Limb (tissue), 2 donors: Measurements from ENCODE around the gene MACROD2.

Experiments used
- DNase-seq, 2 donors: peaks; one replicate each; pipeline ENCODE4 v3.0.0-alpha.2; 2016; ENCODE audit errors: extremely low spot score in 2 of 2

Gene MACROD2

DNA sequence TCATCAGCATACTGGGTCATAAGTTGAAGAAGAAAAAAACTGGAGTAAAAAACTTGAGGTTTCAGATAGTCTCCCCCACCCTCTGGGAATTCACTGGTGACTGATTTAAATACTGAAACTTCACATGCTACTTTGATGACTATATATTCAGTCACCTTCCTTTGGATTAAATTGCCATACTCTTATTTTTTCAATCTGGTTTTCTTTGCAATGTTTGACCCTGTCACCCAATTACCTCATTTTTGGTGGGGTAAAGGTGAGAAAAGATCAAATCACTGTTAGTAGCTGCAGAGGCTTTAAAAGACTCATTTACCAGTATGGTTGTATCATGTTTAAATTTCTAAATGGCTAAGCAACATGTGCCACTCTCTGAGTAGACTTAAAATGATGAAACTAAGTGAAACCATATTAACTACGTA, 1204.8 kb downstream of the MACROD2 start:
- no peak for DNase-seq

DNA sequence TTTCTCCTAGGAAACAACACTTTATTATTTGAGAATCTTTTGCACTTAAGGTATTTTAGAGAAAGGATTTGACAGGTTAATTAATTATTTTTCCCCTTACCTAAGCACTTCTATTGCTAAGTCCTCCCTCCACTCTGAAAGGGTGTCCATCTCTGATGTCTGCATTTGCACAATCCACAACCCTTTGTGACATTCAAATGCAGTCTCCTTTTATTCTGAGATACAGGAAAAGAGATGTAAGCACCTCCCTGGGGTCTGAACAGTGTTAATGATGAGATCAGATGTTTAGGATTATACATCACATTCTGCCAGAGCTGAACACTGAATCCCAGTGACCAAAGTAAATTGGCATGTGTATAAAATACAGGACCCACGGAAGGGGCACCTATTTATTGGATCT, 1206.3 kb downstream of the MACROD2 start:
- no peak for DNase-seq

DNA sequence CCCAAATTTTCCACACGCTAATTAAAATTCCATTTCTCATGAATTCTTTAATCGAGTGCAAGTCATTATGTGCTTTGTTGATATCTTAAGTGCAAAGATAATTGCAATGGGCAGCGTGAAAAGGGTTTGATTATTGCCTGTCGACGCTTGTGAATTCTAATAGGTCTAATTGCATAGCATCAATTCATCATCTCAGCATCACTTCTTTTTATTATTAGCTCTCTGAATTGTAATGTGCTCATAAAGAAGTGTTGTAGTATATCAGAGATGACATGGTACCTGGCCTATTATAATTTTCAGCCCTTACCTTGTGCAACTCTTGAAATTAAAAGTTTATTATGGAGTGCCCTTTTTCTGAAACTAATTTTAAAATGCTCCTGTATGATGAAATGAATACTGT, 1208.9 kb downstream of the MACROD2 start:
- DNase-seq = no peak

DNA sequence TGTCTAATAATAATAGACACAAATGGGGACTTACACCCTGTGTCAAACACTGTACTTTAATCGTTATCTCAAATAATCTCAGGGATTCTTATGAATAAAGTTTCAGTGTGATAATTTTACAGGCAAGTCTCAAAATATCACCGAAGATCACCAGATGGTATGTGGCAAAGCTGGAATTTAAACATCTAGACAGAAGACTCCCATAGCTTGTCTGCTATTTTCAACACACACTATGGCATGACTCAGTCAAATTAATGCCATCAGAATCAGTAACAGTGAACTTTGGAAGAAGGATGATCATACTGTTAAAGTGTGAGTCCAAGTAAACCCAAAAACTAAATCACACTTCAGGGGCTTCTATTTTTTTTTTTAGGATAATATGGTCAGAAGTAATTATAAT, 1209.7 kb downstream of the MACROD2 start:
- no peak for DNase-seq

DNA sequence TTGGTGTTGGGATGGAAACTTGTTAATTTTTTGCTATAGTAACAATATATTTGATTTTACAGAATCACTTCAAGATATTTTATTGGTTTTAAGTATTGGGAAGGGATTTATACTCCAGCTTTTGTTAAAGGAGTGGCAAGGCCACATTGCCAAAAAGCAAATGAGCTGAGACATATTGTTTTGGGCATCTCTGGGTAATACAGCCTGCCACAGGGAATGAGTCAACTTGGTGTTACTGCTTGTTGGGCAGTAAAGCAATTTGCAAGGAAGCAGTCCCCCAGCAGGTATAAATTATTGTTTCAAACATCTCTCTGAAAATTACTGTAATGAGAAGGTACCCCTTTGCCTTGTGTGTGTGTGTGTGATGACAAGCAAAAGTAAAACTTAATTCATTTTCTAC, 1210.4 kb downstream of the MACROD2 start:
- DNase-seq = no peak

DNA sequence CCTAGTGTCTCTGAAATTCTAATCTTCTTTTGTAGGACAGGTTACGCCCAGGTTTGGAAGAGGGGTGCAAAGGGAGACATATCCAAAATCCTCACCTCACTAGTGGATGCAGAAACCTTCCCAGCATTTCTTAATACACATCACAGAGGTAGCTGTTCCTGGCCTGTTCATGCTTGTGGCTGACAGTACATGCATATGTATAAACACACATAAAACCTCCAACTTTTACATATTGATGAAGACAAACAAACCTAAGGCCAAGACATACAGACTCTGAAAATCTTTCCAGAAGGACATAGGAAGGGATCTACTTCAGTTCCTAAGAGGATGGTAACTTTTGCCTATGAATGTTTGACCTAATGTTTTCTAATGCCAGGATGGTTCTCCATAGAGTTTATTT, 1214.2 kb downstream of the MACROD2 start:
- no peak for DNase-seq

DNA sequence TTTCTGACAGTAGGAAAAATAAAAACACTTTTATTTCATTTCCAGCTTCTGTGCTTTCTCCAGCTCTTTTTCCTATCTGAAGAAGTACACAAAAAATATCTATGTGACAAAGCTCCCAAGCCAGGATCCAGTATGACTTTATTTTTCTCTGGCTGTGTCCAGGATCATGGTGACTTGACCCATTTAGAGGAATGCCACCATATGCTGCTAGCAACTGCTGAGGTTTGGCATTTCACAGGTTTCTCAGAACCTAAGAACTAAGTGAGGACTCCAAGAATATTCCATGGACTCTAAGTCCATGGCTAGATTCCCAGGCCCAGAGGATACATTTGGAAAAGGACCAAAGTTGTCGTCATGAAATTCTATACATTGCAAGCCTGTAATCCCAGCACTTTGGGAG, 1218.7 kb downstream of the MACROD2 start:
- DNase-seq = no peak

DNA sequence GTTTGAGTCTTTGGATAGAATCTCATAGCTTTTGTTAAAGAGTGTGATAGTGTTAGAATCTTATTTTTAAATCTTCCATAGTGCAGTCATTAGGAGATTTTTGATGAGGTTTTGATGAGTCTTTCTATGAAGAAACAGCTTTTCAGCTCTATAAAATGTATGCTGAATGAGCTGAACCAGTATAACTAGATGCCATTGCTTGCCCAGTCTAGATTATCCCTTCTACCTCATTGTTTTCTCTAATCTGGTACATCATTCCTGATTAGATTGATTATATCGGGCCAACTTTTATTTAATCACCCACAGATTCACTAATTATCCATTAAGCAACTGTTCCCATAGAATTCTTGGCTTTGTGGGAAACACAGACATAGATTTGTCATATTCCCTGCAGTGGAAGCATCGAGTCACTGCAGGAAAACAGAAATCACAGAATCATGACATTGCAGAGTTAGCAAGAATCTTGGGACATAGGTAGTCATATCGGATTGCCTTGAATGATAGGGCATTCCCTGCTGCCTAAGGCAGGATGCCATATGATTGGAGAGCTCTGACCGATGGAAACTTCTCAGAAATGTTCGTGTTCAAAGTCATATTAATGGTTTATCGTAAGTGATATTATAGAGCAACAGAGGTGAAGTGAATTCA, 1224.8 kb downstream of the MACROD2 start:
- no peak for DNase-seq

DNA sequence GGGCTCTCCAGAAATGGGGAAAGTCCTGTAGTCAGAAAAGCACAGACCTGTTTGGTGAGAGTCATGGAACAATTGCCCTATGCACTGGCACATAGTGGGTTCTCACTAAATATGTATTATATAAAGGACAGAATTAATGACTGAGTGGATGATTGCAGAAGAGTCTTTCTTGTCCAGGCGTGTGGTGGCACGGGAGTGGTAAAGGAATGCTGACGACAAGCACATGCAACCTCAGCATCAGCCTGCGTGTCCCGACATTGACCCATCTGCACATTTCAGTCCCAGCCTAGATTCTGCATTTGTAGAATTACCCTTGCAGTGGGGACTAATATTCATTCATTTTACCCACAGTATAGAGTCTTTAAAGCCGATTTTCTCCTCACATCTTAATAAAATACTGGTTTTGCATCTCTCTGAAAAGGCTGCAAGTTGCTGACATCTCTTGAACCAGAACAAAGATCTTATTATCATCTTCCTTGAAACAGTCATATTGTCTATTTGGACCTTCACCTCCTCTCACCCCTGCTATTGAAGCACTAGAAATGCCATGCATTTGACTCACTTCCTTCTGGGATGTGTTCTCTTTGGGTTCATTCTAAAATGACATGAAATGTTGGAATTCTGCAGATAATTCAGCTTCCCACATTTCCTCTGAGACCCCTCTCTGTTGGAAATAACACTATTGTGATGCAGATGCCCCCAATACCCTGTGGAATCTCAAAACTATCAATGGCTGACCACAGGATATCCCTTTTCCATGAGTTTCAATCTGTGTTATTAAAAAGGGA, 1225.7 kb downstream of the MACROD2 start:
- DNase-seq = no peak

DNA sequence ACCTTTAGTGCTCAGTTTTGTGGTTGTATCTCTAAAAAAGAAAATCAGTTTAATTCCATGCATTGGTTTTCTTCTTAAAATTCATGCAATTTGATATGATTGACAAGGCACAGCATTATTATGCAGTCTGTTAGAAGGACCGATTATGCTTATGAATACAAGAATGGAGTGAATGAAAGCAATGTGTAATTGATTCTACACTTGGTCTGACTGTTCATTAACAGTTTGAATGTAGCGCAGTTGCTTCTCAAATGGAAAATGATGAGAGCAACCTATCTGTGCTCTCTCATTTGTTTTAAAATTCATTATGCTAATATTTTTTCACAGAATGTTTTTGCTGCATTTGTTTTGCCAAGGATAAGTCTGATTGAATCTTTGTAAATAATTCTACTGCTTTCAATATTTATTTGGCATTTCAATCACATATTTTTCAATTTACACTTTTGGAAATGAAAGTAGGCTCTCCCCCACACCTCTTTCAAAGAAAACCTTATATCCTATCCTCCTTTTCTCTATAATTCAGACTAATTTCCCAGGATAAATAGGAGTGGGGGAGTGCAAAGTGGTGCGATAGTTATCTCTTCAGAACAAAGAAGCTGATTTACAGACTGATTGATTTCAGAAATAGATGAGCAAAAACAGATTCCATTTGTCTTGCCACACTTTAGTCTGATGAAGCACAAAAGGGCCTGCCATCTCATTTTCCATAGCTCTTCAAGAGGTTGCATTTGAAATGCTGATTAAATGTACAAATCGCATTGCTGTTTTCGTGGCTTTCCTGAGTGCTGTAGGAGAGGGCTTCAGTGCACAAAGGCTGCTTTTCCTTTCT, 1227.4 kb downstream of the MACROD2 start:
- DNase-seq = no peak

DNA sequence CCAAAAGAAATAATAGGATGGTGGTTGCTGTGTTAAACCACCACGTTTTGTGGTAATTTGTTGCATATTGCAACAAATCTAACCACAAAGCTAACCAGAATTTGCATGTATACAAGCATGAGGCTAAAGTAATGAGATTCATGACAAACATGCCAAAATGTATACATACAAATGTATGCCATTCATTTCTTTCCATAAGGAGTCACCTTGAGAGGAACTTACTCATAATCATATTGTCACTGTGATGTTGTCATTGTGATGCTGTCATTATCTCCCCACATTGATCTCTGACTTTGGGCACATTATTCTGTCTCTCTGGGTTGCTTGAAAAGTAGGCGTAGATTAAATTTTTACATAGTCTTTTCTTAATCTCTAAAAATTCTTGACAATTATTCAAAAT, 1228.9 kb downstream of the MACROD2 start:
- DNase-seq = no peak

DNA sequence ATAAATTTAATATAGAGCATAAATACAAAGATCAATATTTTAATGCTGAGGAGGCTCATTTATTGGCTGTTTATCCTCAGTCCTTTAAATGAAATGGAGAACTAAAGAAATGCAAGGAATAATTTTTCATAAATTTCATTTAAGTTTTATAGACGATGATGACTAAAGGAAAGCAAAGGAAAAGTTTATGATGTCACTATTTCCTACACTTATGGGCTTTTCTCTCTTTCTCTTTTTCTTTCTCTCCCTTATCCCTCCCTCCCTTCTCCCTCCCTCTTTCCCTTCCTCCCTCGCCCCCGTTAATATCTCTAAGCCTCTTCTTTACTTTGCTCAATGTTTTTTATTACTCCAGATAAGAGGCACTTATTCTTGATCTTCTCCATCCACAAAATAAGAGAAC, 1231.8 kb downstream of the MACROD2 start:
- no peak for DNase-seq

DNA sequence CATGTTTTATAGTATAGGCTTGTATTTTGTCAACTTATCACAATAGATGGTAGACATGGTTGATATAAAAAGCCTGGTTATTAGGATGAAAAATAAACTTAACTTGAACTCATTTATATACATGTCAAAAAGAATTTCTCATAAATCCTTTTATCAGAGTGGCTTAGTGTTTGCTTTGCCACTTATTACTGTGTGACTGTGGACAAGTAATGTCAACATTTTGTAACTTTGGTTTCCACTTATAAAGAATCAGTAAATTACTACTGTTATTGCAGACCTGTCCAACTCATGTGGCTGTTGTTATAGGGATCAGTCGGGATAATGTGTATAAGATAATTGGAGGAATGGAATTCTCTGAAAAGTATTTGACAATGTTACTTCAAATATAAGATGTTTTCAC, 1236.9 kb downstream of the MACROD2 start:
- DNase-seq = no peak

DNA sequence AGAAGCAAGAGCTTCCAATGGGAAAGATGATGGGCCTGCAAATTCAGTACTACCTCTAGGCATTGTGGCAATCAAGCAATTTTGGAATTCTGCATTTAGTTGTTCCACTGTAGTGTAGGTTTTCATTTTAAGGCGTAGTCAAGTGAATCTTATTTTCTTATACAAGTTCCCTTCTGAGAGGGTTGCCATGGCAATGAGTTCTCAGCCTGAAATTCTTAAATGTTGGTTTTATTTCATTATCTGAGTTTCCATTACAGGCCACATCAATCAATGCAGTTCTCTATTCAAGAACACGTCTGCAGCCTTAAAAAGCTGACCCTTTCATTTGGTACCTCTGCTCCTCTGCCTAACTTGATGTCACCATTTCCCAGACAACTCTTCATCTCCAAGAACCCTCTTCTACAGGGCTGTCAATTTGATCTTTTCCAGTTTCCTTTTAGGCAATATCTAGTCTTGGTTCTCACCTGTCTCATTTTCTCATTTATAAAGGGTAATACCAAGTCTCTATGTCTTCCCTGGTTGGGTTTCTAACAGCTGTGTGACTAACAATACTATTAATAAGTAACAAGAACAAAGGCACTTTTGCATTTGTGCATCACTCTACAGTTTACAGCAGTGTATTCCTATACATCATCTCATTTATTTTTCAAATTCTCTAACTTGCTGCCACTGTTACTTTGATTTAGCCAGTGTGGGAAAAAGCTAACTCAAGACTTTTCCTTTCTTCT, 1240.3 kb downstream of the MACROD2 start:
- DNase-seq = no peak

DNA sequence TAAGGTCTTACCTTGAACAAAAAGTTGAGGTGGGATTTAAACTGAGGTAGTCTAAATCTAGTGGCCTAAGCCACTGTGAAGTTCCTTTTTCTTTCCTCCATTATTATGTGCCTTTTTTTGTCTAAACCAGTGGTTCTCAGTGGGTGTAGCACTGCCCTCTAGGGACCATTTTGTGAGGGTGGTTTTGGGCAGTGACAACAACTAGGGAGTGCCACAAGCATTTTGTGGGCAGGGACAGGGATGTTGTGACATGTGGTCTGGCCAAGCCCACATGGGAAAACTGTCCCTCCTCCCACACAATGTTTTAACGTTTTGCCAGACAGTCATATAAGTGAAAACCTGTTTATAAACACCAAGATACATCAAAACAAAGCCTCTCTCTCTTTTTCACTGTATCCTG, 1241.5 kb downstream of the MACROD2 start:
- DNase-seq = no peak

DNA sequence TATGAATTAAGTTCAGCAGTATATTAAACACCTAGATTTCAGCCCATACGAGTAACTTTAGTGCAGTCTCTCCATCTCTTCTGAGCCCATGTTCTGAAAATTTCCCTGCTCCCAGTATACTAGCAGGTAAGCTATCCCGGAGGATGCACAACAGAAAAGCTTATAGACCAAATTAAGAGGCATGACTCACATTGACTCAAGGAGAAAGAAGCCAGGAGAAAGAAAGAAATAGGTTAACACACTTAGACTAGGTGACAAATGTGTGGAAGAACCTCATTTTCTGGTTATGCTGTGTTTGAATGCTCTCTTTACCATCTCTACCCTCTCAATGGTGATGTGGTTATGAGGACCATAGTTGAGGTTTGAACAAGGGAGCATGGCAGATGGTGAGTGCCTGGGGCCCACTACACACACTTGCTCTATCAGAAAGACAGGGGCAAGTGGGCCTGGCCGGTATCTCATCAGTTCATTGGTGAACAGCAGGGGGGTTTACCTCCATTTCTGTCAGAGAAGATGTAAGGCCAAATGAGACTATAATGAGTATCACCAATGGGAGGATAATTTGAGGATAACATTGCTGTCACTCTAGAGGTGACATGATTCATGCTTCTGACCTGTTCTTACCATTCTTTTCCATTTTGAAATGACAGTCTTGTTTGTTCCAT, 1244.4 kb downstream of the MACROD2 start:
- no peak for DNase-seq

DNA sequence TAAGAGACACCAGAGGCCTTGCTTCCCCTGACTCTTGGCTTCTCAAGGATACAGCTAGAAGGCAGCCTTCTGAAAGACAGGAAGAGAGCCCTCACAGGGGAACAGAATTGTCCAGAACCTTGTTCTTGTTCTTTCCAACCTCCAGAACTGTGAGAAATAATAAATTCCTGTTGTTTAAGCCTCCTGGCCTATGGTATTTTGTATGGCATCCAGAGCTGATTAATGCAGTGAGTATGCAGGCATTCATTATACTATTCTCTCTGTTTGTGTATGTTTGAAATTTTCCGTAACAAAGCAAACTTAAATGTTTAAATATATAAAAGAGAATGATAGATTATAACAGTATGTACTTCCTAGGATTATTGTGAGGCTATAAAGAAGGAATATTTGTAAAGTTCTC, 1245.5 kb downstream of the MACROD2 start:
- DNase-seq = no peak

DNA sequence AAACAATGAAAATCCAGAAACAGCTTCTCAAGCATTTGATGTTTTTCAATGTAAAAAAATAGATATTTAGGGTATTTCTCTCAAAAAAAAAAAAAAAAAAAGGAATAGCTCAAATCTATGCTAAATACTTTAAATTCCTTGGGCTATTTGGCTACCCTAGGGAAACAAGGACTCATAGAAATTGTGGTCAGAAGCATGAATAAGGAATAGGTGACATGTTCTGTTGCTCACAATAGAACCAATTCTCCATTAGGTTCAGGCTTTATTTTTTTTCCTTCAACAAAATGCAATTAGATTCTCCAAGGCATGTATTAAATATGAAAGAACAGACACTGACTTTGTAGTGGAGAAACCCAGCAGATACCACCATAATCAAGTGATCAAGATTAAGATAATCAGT, 1246.4 kb downstream of the MACROD2 start:
- no peak for DNase-seq

DNA sequence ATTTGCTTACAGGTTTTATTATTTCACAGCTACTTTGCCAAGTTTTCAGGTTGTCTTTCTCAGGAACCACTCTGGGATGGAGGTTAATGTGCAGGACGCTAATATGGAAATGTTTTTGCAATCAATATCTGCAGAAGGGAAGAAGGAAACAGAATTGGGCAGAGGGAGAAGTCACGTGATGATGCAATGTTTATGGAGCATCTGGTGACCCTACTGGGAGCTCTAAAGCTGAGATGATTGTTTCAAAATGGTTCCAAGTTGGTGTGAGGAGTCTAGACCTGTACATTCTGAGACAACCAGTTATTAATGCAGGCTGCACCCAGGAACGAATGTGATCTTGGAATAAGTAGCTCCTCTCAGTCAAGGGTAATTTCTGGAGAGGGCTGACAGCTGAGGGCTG, 1247.5 kb downstream of the MACROD2 start:
- no peak for DNase-seq

DNA sequence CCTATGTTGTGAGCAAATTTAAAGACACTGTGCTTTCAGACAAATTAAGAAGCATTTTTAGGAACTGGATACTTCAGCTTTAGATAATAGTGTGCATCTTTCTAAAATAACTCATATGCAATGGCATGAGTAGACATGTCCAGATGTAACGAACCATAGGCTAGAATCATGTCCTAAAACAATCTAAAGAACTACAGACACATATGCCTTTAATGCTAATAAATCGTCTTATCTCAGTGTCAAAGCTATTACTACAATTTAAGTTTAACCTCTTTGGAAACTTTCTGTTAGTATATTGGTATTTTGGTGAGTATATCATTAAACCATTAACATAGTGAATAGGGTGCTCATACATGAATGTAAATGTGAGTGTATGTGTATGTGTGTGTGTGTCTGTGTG, 1250.6 kb downstream of the MACROD2 start:
- DNase-seq = no peak
